IPS DF 4.7 (cell line): ENCODE data around the gene SUMO3.

Experiments
- DNase-seq: peaks from one replicate; pipeline ENCODE4 v3.0.0-alpha.2; 2013; ENCODE audit warnings: low spot score; ENCODE audit errors: extremely low read depth

SUMO3 gene

GRCh38 chr21:44780767-44781459 is 36.9 kb downstream of the SUMO3 start:
- DNase-seq = no peak

DNA sequence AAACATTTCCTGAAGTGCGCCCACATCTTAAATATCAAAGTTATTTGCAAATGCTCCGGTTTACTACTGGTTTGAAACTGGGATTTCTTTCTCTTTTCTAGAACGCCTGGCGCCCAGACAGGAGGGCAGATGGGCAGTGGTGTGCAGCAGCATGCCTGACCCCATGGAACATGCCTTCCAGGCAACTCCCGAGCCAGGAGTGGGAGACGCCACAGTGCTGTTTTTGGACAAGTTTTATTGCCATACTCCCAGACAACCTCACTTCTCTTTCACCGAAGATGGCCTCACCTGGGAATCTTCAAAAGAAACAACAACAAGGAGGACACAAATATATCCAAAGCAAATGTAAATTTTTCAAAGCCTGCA is 37.7 kb downstream of the SUMO3 start:
- DNase-seq = no peak

GRCh38 chr21:44779417-44780136 is 38.3 kb downstream of the SUMO3 start:
- DNase-seq = no peak

DNA sequence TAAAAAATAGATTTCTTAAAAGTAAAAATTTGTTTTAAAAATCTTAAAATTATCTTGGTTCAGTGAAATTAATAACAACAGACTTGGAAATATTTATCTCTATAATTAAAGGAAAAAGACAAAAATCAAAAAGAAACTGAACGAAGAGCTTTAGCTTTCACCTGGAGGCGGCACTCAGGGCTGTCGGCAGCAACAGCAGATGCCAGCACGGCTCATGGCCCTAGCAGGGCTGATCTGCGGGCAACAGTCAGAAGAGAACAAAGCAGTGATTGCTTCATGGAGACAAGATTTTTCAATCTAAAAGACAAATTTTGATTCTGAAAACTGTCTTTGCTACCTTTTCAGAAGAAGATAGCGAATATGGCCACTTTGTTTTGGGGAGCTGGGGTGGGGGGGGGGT is 38.9 kb downstream of the SUMO3 start:
- DNase-seq = no peak

DNA sequence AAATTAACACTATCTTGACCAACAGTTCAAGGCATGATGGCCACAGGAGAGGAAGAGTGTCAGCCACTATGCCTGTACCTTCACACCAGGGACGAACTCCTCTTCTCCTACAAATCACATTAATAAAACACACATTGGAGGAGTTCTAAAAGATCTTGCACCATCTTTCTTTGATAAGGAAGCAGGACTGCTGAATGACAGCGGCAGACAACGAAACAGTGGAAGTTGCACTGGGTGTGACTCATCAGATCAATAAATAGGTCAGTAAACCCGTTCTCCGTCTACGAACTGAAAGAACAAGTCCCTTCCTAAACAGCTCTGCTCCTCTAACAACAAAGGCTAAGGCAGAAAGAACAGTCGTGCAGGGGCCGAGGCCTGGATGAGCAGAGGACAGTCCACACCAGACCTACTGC is 39.4 kb downstream of the SUMO3 start:
- DNase-seq = no peak

- DNase-seq = no peak
Measured at GRCh38 chr21:44778094-44778493, 39.8 kb downstream of the SUMO3 start.

DNA sequence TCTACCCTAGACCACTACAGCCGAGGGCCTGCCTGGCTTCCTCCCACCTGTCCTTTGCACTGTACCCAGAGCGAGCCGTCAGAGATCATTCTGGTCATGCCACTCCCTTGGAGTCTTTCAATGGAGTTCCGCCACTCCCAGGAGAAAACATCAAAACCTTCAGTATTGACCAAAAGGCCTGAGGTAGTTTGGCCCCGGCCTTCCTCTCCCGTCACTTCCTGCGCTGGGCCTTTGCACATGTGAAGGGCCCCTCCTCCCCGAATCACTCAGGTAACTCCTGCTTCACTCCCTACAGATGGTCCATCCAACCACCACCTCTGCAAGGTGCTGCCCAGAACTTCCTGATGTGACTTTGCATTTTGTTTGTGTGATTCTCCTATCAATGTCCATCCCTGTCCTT is 42.9 kb downstream of the SUMO3 start:
- no peak for DNase-seq

DNA sequence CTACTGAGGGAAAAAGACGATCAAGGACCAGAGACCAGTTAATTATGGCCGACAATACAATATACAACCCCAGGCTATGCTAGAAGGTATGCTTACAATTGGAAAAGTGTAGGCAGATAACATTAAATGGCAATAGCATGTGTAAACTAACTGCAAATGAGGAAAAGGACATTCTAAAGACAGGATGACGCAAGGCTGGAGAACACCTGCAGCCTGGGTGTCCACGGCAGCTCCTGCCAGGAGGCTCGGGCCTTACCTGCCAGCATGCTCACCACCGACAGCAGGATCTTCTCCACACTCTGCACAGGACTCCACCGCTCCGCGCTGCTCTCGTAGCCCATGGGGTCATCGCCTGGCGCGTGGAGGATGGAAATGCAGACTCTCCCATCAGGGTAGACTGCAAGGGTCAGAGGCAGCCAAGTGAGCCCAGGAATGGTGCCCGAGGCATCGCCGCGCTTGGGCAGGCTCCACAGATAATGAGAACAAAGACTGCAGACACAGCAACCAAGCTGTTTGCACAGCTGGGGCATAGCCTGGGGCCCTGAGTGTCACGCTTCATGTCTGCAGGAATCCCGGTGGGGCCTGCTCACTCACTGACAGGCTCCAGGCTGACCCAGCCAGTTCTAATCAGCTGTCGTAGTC is 44.5 kb downstream of the SUMO3 start:
- no peak for DNase-seq

- no peak for DNase-seq
Measured at GRCh38 chr21:44771896-44772525, 45.9 kb downstream of the SUMO3 start.

DNA sequence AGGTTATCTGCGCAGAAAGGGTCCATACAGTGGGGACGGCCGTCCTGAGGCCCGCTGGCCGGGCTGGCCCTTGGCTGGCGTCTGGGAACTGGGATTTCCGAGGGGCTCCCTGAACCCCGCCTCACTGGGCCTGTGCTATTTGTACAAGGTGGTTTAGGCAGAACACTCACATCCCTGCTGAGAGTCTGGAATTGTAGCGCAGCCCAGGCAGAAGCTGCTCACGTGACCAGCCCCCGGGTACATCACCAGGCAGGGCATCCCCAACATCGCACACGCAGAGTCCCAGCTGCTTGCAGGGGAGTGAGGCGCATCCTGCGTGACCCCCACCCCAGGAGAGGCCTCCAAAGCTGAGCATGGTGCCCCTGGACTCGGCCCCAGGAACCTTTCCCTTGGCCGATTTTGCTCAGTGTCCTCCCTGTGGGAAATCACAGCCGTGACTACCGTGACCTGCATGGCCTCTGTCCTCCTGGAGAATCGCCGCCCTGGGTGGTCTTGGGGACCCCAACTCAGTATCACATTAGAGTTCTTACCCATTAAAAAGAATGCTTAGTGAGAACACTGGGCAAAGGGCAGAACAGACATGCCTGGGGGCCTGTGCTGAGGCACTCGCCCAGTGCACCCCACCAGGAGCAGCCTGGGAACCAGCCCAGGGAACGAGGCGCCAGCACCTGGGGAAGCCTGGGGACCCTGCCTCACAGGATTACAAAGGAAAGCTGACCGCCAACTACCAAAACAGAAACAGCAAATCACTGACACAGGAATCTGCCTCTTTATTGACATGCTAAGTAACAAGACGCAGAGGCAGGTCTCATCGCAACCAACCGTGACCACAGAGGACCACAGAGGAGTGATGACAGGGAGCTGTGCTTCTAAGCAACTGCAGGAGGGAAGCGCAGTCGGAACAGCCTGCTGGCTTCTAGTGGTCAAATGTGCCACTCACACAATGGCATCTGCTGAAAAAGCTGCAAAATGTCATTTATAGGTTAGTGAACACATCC is 49.7 kb downstream of the SUMO3 start:
- no peak for DNase-seq

DNA sequence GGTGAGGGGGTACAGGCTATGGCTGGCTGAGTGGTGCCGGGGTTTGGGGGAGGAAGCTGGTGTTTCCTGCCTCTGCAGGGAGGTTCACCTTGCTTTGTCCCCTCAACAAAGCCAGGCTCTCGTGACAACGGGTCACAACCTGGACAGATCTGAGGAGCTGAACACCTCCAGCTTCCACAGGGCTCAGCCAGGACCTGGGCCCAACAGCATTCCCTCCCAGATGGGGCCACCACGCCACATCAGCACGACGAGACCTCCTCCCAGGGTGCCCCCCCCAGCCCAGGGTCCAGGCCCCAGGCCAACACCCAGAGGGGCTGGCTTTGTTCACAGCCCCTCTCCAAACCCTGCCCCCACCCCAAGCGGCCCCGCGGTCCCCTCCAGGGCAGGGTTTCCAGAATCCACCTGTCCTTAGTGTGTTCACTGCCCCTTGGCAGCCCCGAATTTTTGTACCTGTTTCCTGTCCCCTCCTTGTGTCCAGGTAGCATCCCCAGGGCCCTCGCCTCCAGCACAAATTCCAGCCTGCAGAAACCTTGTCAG is 51.0 kb downstream of the SUMO3 start:
- DNase-seq = no peak

DNA sequence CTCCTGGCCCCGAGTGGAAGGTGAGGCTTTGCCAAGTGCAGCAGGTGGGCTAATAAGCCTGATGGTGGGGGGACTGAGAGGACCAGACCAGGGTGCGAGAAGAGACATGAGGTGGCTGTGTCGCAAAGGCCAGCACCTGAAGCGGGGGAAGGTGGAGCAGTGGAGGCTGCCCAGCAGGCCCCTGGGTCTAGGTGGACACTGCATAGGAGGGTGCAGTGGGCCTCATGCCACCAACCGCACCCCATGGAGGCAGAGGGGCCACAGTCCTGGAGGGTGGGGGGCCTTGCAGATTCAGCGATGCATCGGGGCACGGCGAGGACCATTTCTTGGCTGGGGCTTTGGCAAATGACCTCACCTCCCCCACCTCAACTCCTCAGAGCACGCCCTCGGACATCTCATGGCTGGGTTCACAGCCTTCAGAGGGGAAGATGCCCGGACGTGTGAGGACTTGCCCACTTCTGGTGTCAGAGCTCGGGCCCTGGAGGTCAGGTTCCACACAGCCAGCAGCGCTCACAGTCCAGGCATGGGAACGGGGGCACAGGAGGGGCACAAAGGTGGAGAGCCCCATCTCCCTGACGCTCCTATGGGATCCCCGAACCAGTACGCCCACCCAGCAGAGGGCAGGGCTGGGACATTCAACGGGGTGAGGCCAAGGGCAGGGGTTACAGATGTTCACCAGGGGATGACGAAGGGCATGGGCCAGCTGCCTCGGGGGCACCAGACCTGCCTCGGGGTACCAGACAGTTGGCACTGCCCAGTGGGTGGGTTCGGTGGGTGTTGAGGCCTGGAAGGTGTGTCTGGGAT is 51.6 kb downstream of the SUMO3 start:
- DNase-seq = no peak

DNA sequence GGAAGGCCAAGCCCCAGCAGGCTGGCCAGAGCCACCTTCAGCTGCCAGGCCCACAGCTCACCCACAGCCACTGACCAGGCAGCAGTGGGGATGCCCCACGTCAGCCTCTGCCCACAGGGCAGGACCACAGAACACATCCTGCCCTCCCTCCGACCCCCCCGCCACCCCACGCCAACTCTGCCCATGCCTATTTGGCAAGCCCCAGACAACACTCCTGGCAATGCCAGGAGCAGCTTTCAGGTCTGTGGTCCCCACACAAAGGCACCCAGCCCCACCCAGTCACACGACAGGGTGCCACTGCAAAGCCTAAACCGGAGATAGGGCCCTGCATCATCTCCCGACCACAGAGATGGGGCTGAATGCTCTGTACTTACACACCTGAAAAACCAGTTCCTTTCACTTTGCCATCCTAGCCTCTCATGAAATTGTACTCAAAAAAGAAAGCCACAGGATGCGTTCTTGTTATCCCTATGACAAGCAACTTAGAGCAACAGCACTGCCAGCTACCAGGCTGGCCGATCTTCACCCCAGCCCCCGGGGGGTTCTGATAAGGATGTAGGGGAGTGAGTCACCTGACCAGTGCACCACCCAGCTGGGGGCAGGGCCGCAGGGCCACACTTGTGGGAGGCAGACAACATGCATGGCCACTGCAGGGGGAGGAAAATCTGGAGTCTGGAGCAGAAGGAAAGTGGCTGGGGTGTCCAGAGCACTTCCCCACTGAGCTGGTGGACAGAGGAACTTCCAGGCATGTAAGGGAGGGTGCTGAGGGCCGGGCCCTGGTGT is 52.4 kb downstream of the SUMO3 start:
- no peak for DNase-seq

DNA sequence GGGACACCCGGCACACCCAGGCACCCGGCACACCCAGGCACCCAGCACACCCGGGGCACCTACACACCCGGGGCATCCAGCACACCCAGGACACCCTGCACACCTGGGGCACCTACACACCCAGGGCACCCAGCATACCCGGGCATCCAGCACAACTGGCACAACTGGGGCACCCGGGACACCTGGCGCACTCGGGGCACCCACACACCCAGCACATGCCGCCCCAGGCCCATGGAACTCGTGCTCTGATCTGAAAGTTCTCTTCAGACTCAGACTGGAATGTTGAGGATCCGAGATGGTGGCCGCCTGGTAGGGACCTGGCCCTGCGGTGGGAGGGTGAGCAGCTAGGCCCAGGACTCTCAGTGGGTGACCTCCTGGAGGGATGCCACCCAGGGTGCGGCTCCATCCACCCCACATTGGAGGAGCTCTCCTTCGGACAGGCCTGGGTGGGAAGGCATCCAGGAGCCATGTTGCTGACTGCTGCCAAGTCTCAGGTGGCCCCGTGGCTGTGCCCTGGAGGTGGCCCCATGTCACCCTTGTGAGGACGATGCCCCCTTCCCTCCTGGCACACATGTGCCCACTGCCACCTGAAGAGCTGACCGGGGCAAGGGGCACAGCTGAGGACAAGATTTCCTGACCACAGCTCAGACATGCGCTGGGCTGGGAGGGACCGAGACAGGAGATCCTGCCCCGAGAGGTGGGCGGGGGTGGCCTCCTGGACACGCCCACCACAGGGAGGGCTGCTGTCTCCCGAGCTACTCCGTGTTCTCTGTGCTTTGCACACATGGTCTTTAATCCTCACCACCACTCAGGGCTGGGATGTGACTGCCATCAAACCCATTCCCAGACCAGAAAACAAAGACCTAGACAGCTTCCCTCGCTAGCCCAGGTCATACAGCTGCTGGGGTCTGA is 53.3 kb downstream of the SUMO3 start:
- DNase-seq = no peak

DNA sequence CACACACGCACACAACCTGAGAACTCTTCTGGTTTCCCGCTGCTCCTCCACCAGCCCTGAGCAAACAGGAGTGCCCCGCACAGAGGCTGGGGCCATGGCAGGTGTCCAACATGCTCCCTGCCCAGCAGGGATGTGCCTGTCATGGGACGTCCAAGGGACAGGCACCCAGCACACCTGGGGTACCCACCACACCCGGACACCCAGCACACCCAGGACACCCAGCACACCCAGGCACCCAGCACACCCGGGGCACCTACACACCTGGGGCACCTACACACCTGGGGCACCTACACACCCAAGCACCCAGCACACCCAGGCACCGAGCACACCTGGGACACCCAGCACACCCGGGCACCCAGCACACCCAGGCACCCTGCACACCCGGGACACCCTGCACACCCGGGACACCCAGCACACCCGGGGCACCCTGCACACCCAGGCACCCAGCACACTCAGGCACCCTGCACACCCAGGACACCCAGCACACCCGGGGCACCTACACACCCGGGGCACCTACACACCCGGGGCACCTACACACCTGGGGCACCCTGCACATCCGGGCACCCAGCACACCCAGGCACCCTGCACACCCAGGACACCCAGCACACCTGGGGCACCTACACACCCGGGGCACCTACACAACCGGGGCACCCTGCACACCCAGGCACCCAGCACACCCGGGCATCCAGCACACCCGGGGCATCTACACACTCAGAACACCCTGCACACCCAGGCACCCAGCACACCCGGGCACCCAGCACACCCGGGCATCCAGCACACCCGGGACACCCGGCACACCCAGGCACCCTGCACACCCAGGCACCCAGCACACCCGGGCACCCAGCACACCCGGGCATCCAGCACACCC is 54.2 kb downstream of the SUMO3 start:
- no peak for DNase-seq

- DNase-seq = no peak
Measured at GRCh38 chr21:44763050-44763378, 54.8 kb downstream of the SUMO3 start.
